OCI-LY7 (cell line): Measurements from ENCODE around the gene PKD1L1. TPM values are rescaled to one million over a fixed set of nuclear protein-coding genes. Genes with fewer than 3 reads are reported as not detected.

ENCODE experiments used
- BruUV-seq: library from RNA; stranded (reverse); fragments of 400-500 nt; replicated peaks from 2 replicates; lab custom pipeline; 2021; lab: Mats Ljungman, UMichigan
- CTCF ChIA-PET: fragments of 300-600 bp; sonication (Branson Sonifier 250); formaldehyde crosslinking; loops from one replicate; lab custom pipeline; 2022; ENCODE audit warnings: antibody characterized with exemption; ENCODE audit not compliant: unreplicated experiment; lab: Charles Lee
- POLR2A ChIA-PET: fragments of 300-600 bp; sonication (Branson Sonifier 250); formaldehyde crosslinking; loops from one replicate; lab custom pipeline; 2022; ENCODE audit warnings: antibody characterized with exemption; lab: Charles Lee
- DNase-seq: peaks from one replicate; pipeline ENCODE4 v3.0.0-alpha.2; 2015; ENCODE audit warnings: low spot score
- H2AFZ ChIP-seq: fragments of 200-600 bp; sonication (generic), shearing (Covaris generic); 2 replicates; pipeline ENCODE4 v1.6.1; 2014; ENCODE audit warnings: mild to moderate bottlenecking, antibody characterized with exemption, low read length, moderate library complexity
- H3K27ac ChIP-seq: fragments of 200-600 bp; sonication (generic); 2 replicates; pipeline ENCODE4 v1.5.1; 2014; ENCODE audit warnings: mixed run types, low read depth, mild to moderate bottlenecking, moderate library complexity, low read length, inconsistent platforms; ENCODE audit not compliant: poor library complexity, severe bottlenecking
- H3K36me3 ChIP-seq: fragments of 200-600 bp; sonication (generic); 2 replicates; pipeline ENCODE4 v1.6.1; 2014; ENCODE audit warnings: mild to moderate bottlenecking, antibody characterized with exemption, low read length, moderate library complexity, mixed read lengths; ENCODE audit not compliant: insufficient read depth
- H3K4me1 ChIP-seq: fragments of 200-600 bp; sonication (generic); 2 replicates; pipeline ENCODE4 v1.5.1; 2014; ENCODE audit warnings: mild to moderate bottlenecking, low read length; ENCODE audit not compliant: insufficient read depth, poor library complexity, severe bottlenecking
- H3K4me2 ChIP-seq: fragments of 200-600 bp; sonication (generic); 2 replicates; pipeline ENCODE4 v1.6.1; 2014; ENCODE audit warnings: mild to moderate bottlenecking, low read length
- H3K4me3 ChIP-seq: fragments of 200-600 bp; sonication (generic); 2 replicates; pipeline ENCODE4 v1.5.1; 2014; ENCODE audit warnings: mild to moderate bottlenecking, low read depth, low read length; ENCODE audit not compliant: poor library complexity, severe bottlenecking
- H3K79me2 ChIP-seq: fragments of 200-600 bp; sonication (generic); 2 replicates; pipeline ENCODE4 v1.6.1; 2016; ENCODE audit warnings: low read depth, mild to moderate bottlenecking, low read length, moderate library complexity, mixed read lengths; ENCODE audit not compliant: insufficient read depth
- H3K9me2 ChIP-seq: fragments of 200-600 bp; sonication (generic); 2 replicates; pipeline ENCODE4 v1.6.1; 2016; ENCODE audit warnings: mild to moderate bottlenecking, low read length, mixed read lengths; ENCODE audit not compliant: insufficient read depth
- H3K9me3 ChIP-seq: fragments of 200-600 bp; sonication (generic); 2 replicates; pipeline ENCODE4 v1.6.1; 2014; ENCODE audit warnings: mild to moderate bottlenecking, mixed run types, low read length, mixed read lengths
- H4K20me1 ChIP-seq: fragments of 200-600 bp; sonication (generic); 2 replicates; pipeline ENCODE4 v1.6.1; 2014; ENCODE audit warnings: mild to moderate bottlenecking, antibody characterized with exemption, low read length, moderate library complexity, mixed read lengths; ENCODE audit not compliant: insufficient read depth
- EZH2phosphoT487 ChIP-seq: fragments of 200-600 bp; sonication (generic); IDR thresholded peaks from 2 replicates; pipeline ENCODE4 v1.6.1; 2018; ENCODE audit warnings: low read depth, borderline replicate concordance, mild to moderate bottlenecking, mixed run types, antibody characterized with exemption, low read length, moderate library complexity, mixed read lengths
- intact Hi-C: fragments of 100-400 bp; cut with micrococcal nuclease; formaldehyde crosslinking; loops from one replicate; pipeline ENCODE4 v1.10.0; 2022; ENCODE audit not compliant: unreplicated experiment
- total RNA-seq, 2 experiments: library from RNA; depleted of rRNA in 1 of 2; stranded (reverse); fragments of >200 nt in 1 of 2; shearing (Covaris generic) in 1 of 2; gene quantifications; 2 replicates each; pipeline ENCODE4 v1.2.3, GENCODE V29; 2014 to 2022
- TF ChIP-seq, protein P1 (sequence below): fragments of 200-600 bp; sonication (generic); conservative IDR thresholded peaks from 2 replicates; pipeline ENCODE4 v1.5.1; 2014; ENCODE audit warnings: mild to moderate bottlenecking, antibody characterized with exemption, low read length, moderate library complexity, mixed read lengths

Gene PKD1L1
- total RNA-seq, 2 experiments from 2014 or later: 0.19 to 0.63 TPM

DNA sequence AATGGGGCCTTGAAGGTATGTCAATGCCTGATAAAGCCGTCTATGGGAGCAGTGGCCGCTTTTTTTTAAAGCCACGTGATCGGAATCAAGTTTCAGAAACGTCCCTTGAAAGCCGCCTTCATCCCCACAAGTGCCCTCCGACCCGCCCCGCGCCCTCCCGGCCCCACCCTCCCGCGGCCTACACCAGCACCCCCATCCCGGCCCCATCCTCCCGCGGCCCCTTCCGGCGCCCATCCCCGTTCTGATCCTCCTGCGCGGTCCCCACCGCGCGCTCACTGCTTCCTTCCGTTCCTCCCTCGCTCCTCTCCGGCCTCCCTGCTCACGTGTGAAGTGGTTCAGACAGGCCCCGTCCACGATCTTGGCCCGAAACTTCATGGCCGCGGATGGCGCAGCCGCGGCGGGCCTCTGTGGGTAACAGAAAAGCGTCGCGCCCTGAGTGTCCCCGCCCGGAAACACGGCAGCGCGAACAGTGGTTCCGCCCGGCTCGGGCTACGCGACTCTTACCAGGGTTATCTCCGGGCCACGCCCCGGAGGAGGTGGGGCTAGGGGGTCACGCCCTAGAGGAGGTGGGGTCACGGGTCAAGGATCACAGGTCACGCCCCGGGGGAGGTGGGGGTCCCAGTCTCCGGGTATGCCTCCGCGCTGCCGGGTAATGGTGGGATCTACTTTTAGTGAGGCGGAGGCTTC is 31.0 kb upstream of the PKD1L1 start, which contains the start of gene HUS1:
HUS1 (minus strand) TSS at position 471 of the 687 bp plus-strand sequence; CDS start at position 375, 96 bp downstream.
- no peak for TF ChIP-seq EZH2phosphoT487
- TF ChIP-seq, protein P1, sequence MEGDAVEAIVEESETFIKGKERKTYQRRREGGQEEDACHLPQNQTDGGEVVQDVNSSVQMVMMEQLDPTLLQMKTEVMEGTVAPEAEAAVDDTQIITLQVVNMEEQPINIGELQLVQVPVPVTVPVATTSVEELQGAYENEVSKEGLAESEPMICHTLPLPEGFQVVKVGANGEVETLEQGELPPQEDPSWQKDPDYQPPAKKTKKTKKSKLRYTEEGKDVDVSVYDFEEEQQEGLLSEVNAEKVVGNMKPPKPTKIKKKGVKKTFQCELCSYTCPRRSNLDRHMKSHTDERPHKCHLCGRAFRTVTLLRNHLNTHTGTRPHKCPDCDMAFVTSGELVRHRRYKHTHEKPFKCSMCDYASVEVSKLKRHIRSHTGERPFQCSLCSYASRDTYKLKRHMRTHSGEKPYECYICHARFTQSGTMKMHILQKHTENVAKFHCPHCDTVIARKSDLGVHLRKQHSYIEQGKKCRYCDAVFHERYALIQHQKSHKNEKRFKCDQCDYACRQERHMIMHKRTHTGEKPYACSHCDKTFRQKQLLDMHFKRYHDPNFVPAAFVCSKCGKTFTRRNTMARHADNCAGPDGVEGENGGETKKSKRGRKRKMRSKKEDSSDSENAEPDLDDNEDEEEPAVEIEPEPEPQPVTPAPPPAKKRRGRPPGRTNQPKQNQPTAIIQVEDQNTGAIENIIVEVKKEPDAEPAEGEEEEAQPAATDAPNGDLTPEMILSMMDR: no peak
- H2AFZ ChIP-seq: peak within 1 kb of the TSS; percentile 74
- peaks cover 20% of the 10 kb centered on the region for H3K4me1 ChIP-seq
- ChIA-PET CTCF (interaction anchor here (0.5 to 0.8 kb wide), 2 partner anchors 34 to 1035 kb away, joined by 3 read pairs; no protein-coding TSS in a partner anchor), POLR2A (interaction anchor here (0.8 to 2.1 kb wide), 3 partner anchors 12 to 40 kb away, joined by 3 to 8 read pairs (median 8); no protein-coding TSS in a partner anchor)
- peaks cover 22% of the 10 kb centered on the region for H3K79me2 ChIP-seq
- DNase-seq: peak; percentile 98
- no peaks in the 10 kb centered on the region for H4K20me1 ChIP-seq
- H3K4me3 ChIP-seq: peak within 1 kb of the TSS; percentile 85
- H3K4me2 ChIP-seq: peak within 1 kb of the TSS; percentile 95
- intact Hi-C loops: loop anchor here (2.0 kb wide), 2 partner anchors 14 to 40 kb away; no protein-coding TSS in a partner anchor
- H3K9me3 ChIP-seq: no peaks in the 10 kb centered on the region
- H3K36me3 ChIP-seq: peaks cover 41% of the 10 kb centered on the region
- peak within 1 kb of the TSS; percentile 84 for H3K27ac ChIP-seq
- no peaks in the 10 kb centered on the region for H3K9me2 ChIP-seq
- BruUV-seq: no TSS peak

DNA sequence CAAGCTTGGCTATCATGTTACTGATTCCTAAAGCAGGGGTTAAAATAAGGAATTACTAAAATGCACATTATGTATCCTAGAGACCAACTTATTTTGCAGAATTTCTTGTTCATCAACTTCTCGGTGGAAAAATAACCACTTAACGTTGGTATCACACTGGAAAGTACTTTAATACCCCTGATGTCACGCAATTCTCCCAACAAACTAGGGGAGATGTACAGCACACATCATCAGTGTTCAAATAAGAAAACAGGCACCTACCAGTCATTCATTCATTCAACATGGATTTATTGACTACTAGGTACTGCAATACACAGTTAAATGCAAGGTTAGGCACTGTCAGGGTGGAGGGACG is 30.5 kb upstream of the PKD1L1 start:
- Histone ChIP-seq H3K79me2 (peaks cover 22% of the 10 kb centered on the region), H3K4me1 (peaks cover 20% of the 10 kb centered on the region), H4K20me1 (no peaks in the 10 kb centered on the region), H3K4me3 (peak overlapping the region; percentile 85), H3K9me2 (no peaks in the 10 kb centered on the region), H3K27ac (peak overlapping the region; percentile 84), H2AFZ (peak overlapping the region; percentile 74), H3K9me3 (no peaks in the 10 kb centered on the region), H3K4me2 (peak overlapping the region; percentile 95), H3K36me3 (peaks cover 46% of the 10 kb centered on the region)
- ChIA-PET POLR2A (interaction anchor here (0.6 to 2.1 kb wide), 6 partner anchors 10 to 544 kb away, joined by 3 to 8 read pairs (median 4); no protein-coding TSS in a partner anchor), CTCF (interaction anchor here (0.8 kb wide), 1 partner anchor 33 kb away, joined by 3 read pairs; no protein-coding TSS in a partner anchor)
- intact Hi-C loops: loop anchor here (2.0 kb wide), 2 partner anchors 14 to 40 kb away; no protein-coding TSS in a partner anchor
- DNase-seq: no peak
- BruUV-seq: no TSS peak
- TF ChIP-seq, protein P1: no peak
- TF ChIP-seq EZH2phosphoT487: no peak
